ACC112 (cell line): ENCODE results near the gene SBNO2.
A peak's percentile ranks its signal among the peaks of the same experiment; 100 is the strongest.

ENCODE experiments used
- H2AFZ ChIP-seq: fragments of 200-600 bp; sonication (generic); one replicate; pipeline ENCODE4 v1.6.0; 2017; ENCODE audit warnings: antibody characterized with exemption, low read length; ENCODE audit not compliant: unreplicated experiment
- H3K27ac ChIP-seq: fragments of 200-600 bp; sonication (generic); 2 replicates; pipeline ENCODE4 v1.5.1; 2014; ENCODE audit warnings: low read depth, mild to moderate bottlenecking, antibody characterized with exemption, low read length, moderate library complexity
- H3K27me3 ChIP-seq: fragments of 200-600 bp; sonication (generic); 2 replicates; pipeline ENCODE4 v1.6.1; 2014; ENCODE audit warnings: mild to moderate bottlenecking, antibody characterized with exemption, low read length, moderate library complexity, mixed read lengths; ENCODE audit not compliant: insufficient read depth
- H3K36me3 ChIP-seq: fragments of 200-600 bp; sonication (generic); 2 replicates; pipeline ENCODE4 v1.6.1; 2016; ENCODE audit warnings: mild to moderate bottlenecking, antibody characterized with exemption, low read length, moderate library complexity, mixed read lengths; ENCODE audit not compliant: insufficient read depth
- H3K4me1 ChIP-seq: fragments of 200-600 bp; sonication (generic); one replicate; pipeline ENCODE4 v1.6.1; 2016; ENCODE audit warnings: low read length, mixed read lengths; ENCODE audit not compliant: insufficient read depth, unreplicated experiment, control insufficient read depth
- H3K4me3 ChIP-seq: fragments of 200-600 bp; sonication (generic); 2 replicates; pipeline ENCODE4 v1.5.1; 2014; ENCODE audit warnings: mild to moderate bottlenecking, low read depth, low read length
- H3K79me2 ChIP-seq: fragments of 200-600 bp; sonication (generic); one replicate; pipeline ENCODE4 v1.6.0; 2016; ENCODE audit warnings: low read length; ENCODE audit not compliant: control insufficient read depth, unreplicated experiment, insufficient read depth

The SBNO2 gene

DNA sequence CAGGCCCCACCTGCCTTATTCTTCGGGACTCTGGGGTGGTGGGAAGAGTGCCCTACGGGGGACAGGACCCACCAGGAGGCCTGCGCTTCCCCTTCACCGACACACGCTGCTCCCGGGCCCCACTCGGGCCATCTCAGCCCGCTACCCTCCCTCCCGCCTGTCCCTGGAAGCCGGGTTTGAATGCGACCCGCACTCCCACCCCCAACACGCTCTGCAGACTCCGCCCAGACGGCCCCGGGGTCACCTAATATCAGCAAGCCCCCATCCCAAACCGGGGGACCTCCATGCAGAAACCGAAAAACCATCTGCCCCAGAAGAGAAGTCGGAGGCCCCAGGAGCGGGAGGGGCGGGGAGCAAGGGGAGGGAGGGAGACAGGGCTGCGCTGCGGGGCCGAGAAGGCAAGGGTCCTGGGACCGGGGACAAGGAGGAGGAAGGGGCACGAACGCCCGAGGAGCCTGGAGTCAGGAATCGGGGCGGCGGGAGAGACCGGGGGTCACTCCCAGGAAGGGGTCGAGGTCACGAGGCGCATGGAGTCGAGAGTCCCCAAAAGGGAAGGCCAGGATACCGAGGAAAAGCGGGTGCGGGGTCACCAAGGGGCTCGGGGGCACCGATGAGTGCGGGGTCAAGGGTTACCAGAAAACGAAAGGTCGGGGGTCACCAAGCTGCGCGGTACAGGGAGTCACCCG lies 766 bp downstream of the SBNO2 start:
- Histone ChIP-seq H3K4me1 (peaks cover 45% of the 10 kb centered on the region), H3K27me3 (no peaks in the 10 kb centered on the region), H3K36me3 (no peaks in the 10 kb centered on the region), H2AFZ (no peak overlapping the region), H3K4me3 (peak overlapping the region; percentile 96), H3K79me2 (peaks cover 53% of the 10 kb centered on the region), H3K27ac (peak overlapping the region; percentile 75)

DNA sequence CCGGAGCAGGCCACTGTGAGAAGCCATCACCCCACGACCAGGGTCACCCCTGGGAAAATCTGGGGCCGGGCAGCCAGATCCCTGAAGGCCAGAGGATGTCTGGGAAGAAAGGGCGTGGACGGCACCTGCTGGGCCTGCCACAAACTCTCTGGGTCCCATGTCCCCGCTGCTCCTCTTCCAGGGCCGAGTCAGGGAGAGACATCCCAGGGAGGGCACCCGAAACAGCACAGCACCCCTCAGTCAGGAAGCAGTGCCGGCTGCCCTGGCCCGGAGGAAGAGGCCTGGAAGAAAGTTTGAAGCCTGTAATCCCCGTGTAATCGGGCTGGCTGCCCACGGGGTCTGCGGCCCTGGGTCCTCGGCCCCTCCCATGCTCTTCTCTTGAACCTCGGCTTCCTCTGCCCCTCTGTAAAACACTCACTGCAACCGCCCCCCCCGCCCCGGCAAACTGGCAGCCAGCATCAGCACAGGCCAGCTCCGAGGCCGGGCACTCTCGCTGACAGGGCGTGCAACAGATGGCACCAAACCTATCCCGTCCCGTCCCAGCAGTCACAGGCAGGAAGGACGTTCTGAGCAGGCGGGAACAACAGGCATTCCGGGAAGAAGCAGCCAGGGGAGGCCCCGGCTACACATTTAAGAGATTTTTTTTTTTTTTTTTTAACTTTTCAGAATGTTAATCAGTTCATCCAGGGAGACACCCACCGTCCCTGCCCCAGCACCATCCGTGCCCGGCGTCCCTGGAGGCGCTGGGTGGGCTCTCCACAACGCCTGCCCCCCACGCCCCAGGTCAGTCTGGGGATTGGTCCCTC lies 1.5 kb downstream of the SBNO2 start:
- Histone ChIP-seq H3K4me1 (peaks cover 42% of the 10 kb centered on the region), H3K27ac (peak overlapping the region; percentile 75), H3K79me2 (peaks cover 60% of the 10 kb centered on the region)

DNA sequence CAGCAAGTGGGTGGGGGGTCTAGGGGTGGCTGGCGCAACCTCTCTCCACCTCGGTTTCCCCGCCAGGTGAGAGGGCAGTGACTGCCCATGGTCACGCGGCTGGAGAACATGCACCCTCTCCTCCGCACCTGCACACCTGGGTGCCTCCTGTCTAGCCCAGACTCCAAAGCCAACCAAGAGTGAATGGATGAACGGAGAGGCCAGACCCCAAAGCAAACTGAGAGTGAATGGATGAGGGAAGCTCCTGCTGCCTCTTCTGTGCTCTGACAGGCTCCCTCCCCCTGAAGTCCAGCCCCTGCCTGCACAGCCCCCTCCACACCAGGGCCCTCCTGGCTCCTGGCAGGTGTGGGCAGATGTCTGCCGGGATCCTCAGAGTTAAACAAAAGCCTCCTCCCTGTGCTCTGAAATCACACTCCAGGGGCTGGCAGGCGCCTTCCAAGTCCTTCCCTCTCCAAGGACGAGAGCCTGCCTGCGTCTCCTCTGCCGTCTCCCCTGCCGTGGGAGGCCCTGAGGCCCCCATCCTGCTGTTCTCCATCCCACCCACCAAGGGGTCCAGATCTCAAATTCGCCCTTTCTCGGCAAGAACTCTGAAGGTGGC lies 2.2 kb downstream of the SBNO2 start:
- H3K27ac ChIP-seq: peak overlapping the region; percentile 75
- peaks cover 67% of the 10 kb centered on the region for H3K79me2 ChIP-seq
- peaks cover 3% of the 10 kb centered on the region; the same call in 1 of the 2 replicates for H3K36me3 ChIP-seq
- no peaks in the 10 kb centered on the region for H3K27me3 ChIP-seq
- H3K4me1 ChIP-seq: peaks cover 43% of the 10 kb centered on the region
- no peak overlapping the region for H2AFZ ChIP-seq
- peak overlapping the region; percentile 96 for H3K4me3 ChIP-seq

More for the DNA sequence above, 1.5 kb downstream of the SBNO2 start:
- H3K36me3 ChIP-seq: no peaks in the 10 kb centered on the region
- no peak overlapping the region for H2AFZ ChIP-seq
- no peaks in the 10 kb centered on the region for H3K27me3 ChIP-seq
- peak overlapping the region; percentile 96 for H3K4me3 ChIP-seq

DNA sequence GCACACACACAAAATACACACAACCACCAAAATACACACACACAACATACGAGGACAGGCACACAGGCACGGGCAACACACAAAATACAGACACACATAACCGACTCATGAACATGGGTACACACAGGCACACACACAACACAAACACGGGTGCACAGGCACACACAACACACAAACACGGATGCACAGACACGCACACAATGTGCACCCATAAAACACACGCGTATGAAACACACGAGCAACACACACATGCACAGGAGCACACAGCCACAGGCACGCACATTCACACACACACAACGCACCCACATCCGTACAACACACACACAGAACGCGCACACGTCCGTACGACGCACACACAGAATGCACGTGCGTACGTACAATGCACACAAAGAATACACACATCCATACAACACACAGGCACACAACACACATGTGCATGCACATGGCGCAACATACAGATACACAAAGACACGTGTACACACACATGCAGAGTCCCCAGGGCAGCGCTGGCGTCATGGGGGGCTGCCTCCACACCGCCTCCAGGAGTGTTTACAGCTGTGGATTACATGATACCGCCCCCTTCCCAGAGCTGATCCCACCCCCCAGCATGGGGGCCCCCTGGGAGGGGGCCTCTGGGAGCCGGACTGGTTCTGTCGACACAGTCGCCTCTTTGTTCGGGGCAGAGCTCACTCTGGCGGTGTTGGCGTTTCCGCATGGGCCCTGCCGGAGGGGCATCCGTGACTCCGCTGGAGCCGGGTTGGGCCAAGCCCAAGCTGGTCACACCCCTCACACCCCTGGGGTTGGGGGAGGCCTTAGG lies 2.9 kb downstream of the SBNO2 start:
- Histone ChIP-seq H3K27me3 (no peaks in the 10 kb centered on the region), H3K36me3 (peaks cover 5% of the 10 kb centered on the region; the same call in 1 of the 2 replicates), H3K27ac (no peak overlapping the region), H3K79me2 (peaks cover 75% of the 10 kb centered on the region), H2AFZ (no peak overlapping the region), H3K4me1 (peaks cover 42% of the 10 kb centered on the region), H3K4me3 (peak overlapping the region; percentile 96; the same call in 1 of the 2 replicates)

DNA sequence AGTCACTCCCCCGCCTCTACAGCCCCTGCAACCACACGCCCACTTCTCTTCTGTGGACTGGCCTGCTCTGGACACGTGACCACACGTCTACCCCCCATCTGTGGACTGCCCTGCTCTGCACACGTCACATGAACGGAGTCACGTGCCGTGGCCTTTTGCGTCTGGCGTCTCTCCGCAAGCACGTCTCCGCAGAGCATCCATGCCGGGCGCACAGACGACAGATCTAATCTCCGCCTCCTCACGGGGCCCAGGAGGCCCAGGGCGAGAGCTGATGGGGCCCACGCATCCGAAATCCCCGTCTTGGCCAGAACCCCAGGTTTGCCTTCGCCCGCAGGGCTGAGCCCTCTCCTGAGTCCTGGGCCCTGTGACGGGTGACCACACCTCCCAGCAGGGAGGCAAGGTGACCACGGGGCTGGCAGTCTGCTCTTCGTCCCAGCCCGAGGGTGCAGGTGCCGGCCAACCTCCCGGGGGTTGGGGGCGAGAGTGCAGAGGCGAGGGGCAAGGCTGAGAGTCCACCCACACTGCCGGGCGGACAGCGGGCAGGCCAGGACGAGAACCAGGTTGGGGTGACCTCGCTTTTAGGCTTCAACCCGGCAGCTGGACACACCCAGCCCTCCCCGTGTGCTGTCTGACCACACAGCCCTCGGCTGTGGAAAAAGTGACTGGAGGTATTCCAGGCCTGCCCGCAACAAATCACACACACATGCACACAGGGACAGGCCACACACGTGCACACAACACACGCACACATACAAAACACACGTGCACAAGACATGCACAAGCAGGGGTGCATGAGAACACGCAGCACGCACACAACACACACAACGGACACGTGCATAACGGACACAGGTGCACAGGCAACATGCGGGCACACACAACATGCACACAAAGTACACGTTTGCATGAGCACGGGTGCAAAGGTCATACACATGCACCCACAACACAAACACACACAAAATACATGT lies 3.9 kb downstream of the SBNO2 start:
- peak overlapping the region; percentile 83 for H3K27ac ChIP-seq
- no peak overlapping the region for H2AFZ ChIP-seq
- H3K27me3 ChIP-seq: no peaks in the 10 kb centered on the region
- peaks cover 37% of the 10 kb centered on the region for H3K4me1 ChIP-seq
- peaks cover 5% of the 10 kb centered on the region; the same call in 1 of the 2 replicates for H3K36me3 ChIP-seq
- H3K4me3 ChIP-seq: peak overlapping the region; percentile 86
- peaks cover 84% of the 10 kb centered on the region for H3K79me2 ChIP-seq

DNA sequence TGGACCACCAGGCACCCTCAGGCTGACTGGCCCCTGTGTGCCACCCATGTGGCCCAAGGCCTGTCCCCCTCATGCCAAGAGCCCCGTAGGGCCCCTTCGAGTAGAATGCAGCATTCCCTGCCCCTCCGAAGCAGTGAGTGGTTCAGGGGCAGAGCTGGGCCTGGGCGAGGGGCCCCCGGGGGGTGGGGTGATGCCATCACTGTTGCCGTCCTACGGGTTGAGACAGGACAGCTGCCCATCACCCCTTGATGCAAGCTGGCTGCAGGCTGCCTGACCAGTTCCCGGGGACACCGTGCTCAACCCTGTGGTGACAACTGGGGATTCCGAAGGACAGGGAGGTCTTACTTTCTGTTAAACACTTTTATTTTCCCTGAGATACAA lies 4.7 kb downstream of the SBNO2 start:
- peaks cover 5% of the 10 kb centered on the region; the same call in 1 of the 2 replicates for H3K36me3 ChIP-seq
- no peaks in the 10 kb centered on the region for H3K27me3 ChIP-seq
- H3K4me3 ChIP-seq: peak overlapping the region; percentile 86
- H2AFZ ChIP-seq: no peak overlapping the region
- H3K4me1 ChIP-seq: peaks cover 36% of the 10 kb centered on the region
- peak overlapping the region; percentile 83 for H3K27ac ChIP-seq
- H3K79me2 ChIP-seq: peaks cover 89% of the 10 kb centered on the region

DNA sequence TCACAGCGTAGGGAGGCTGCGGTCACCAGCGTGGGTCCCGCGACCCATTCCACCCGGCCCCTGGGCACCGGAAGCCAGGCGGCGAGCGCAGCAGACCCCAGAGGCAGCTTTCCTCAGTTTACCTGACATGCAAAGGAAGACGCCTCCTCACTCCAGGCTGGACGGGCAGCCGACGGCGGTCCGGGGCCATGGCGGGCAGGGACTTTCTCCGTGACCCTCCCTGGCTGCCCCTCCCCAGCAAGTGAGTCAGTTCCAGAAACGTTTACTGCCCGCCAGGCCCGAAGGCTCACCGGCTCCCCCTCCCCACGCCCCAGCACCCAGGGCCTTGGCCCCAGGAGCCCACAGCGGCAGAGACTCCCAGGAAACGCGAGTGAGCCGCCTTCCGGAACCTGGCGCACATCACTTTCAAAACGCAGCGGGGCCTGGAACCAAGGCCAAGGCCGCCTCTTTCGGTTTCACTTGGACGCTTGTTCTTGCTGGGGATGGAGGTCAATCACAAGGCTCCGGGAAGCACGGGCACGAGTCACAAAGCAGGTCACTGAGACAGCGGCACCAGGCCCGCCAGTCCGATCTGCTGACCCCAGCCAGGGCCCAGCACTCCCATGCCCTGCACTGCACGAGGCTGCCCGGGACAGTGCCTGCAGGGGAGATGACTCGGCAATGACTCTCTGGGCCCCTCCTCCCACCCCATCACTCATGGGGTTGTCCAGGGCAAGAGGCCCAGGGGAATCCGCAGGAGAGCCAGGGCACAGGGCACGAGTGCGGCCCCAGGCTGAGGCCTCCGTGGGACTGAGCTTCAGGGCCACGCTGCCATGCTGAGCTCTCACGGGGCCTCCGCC lies 5.3 kb downstream of the SBNO2 start:
- no peak overlapping the region for H2AFZ ChIP-seq

DNA sequence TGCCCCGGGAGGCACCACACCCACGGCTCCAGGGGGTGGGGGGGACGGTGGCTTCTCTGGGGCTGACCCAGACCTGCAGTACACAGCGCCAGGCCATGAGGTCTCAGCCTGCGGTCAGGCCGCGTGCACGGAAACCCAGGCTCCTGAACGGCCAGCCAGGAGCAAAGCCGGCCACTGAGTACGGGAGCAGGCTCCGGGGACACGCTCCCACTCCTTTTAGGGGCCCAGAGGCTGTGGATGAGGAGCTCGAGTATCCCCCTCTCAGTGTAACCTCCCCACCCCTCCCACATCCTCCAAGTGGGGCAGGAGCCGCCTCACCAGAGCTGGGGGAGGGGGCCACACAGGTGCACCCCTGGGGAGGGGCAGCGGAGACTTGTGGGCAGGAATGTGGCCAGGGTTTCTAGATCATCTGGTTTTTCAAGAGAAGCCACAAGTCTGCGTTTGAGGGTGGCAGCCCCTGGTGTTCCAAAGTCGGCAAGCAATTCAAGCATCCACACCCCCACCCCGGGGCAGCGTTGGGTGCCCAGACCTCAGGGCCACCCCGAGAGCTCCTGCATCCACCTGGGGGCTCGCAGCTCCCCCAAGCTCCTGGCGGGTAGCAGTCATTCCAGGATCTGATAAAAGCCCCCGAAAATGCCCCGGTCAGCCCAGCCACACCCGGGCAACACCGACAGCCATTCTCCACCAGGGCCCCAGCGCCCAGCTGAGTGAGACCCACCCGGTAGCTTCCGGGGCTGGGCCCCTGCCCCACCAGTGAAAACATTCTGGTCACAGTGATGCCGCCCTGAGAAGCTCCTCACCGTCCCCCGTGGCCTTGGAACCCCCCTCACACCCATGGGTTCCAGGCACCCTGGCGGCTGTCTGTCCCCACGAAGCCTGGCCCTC lies 6.1 kb downstream of the SBNO2 start:
- H3K79me2 ChIP-seq: peaks cover 84% of the 10 kb centered on the region
- peak overlapping the region; percentile 86 for H3K4me3 ChIP-seq
- H3K27ac ChIP-seq: peak overlapping the region; percentile 83
- H3K27me3 ChIP-seq: no peaks in the 10 kb centered on the region
- H3K36me3 ChIP-seq: peaks cover 5% of the 10 kb centered on the region; the same call in 1 of the 2 replicates
- H3K4me1 ChIP-seq: peaks cover 36% of the 10 kb centered on the region
- H2AFZ ChIP-seq: no peak overlapping the region

More for the DNA sequence above, 5.3 kb downstream of the SBNO2 start:
- Histone ChIP-seq H3K27me3 (no peaks in the 10 kb centered on the region), H3K36me3 (peaks cover 5% of the 10 kb centered on the region; the same call in 1 of the 2 replicates), H3K4me1 (peaks cover 36% of the 10 kb centered on the region), H3K27ac (peak overlapping the region; percentile 83), H3K4me3 (peak overlapping the region; percentile 86), H3K79me2 (peaks cover 87% of the 10 kb centered on the region)
